Activated T-cell treated with anti-CD3 and anti-CD28 coated beads, Interleukin-2, amount 50 U/mL, for 48 hours (primary cell): ENCODE data around the gene ANO9.

ENCODE experiments used
- DNase-seq, 2 experiments: peaks; one replicate each; pipeline ENCODE4 v3.0.0-alpha.2; 2020

Gene ANO9, protein sequence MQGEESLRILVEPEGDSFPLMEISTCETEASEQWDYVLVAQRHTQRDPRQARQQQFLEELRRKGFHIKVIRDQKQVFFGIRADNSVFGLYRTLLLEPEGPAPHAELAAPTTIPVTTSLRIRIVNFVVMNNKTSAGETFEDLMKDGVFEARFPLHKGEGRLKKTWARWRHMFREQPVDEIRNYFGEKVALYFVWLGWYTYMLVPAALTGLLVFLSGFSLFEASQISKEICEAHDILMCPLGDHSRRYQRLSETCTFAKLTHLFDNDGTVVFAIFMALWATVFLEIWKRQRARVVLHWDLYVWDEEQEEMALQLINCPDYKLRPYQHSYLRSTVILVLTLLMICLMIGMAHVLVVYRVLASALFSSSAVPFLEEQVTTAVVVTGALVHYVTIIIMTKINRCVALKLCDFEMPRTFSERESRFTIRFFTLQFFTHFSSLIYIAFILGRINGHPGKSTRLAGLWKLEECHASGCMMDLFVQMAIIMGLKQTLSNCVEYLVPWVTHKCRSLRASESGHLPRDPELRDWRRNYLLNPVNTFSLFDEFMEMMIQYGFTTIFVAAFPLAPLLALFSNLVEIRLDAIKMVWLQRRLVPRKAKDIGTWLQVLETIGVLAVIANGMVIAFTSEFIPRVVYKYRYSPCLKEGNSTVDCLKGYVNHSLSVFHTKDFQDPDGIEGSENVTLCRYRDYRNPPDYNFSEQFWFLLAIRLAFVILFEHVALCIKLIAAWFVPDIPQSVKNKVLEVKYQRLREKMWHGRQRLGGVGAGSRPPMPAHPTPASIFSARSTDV

DNA sequence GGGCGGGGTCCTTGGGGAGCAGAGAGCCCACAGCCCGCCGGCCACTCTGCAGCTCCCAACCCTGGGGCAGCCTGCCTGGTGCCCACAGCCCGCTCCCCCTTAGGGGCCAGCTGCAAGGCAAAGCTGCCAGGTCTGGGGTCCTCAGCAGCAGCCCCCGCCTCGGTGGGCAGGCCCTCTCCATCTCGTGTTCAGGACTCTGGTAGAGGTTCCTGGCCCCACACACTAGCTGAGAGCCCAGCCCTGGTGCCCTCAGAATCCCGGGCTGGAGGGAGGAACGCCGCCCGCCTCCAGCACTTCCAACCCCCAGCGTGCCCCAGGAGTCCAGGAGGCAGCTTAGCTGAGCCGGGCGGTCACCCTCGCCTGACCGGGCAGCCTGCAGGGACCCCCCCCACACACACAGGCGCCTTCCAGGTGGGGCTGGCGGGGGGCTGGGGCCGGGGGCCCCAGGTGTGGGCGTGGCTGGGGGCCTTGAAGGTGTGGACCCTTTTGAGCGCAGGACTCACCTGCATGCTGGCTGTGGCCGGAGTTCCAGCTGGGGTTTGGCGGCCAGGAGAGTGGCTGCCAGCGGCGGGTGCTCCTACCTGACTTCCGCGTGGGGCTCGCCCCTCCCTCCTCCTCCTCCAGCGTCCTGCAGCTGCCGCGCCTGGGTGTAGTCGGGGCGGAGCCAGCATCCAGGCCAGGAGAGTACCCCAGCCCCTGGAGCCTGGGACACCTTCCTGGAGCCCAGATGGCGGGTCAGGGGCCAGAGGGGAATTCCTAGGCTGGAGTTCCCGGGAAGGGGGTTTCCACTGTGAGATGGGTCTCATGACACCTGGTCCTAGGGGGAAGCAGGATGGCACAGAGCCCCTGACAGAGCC, at the start of gene ANO9:
ANO9 (minus strand) TSS at position 594 of the 857 bp plus-strand sequence; CDS start at position 509, 85 bp downstream.
- peak; percentile 69 to 77 for DNase-seq

DNA sequence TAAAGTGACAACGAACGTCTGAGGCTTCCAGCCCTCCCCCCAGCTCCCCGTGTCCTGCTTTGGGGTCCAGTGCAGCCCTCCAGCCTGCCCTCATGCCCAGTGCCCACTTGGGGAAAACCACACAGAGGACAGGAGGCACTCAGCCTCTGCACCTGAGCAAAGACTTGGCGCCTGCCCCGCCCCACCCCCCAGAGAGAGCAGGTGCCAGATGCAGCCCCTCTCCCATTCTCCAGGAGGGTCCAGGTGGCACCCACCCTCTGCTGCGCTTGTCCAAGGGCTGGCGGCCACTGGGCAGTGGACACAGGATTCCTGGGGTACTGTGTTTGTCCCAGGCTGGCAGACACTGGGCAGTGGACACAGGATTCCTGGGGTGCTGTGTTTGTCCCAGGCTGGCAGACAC, 49.5 kb upstream of the ANO9 start:
- no peak for DNase-seq

DNA sequence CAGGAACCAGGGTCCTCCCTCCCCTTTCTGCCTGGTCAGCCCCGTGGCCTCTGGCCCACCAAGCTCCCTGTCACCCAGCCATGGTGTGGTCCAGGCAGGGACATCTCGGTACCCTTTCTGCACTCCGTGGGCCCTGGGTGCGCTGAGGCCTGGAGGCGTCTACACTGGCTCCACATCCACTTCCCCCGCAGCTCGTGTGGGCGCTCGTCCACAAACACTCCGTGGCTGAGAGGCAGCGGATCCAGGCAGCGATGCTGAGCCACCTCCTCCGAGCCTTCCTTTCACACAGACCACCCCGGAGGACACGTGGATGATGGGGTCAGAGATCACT, 49.1 kb upstream of the ANO9 start:
- no peak for DNase-seq

DNA sequence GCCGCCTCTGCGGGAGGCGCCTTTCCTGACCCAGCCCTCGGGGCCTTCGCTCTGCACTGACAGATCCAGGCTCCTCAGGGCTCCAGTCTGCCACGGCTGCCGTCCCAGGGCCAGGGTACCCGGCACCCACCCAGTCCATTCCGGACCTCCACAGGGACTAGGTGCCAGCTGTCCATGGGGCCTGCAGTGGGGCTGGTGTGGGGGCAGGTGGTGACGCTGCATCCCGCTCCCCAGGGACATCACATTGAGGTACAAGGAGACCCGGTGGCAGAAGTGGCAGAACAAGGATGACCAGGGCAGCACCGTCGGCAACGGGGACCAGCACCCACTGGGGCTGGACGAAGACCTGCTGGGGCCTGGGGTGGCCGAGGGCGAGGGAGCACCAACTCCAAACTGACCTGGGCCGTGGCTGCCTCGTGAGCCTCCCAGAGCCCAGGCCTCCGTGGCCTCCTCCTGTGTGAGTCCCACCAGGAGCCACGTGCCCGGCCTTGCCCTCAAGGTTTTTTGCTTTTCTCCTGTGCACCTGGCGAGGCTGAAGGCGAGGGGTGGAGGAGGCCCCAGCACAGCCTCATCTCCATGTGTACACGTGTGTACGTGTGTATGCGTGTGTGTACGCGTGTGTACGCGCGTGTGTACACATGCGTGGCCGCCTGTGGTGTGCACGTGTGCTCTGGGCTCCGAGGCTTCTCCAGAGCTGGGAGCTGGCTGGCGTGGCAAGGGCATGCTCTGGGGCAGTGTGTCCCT, 48.5 kb upstream of the ANO9 start:
- DNase-seq: no peak

DNA sequence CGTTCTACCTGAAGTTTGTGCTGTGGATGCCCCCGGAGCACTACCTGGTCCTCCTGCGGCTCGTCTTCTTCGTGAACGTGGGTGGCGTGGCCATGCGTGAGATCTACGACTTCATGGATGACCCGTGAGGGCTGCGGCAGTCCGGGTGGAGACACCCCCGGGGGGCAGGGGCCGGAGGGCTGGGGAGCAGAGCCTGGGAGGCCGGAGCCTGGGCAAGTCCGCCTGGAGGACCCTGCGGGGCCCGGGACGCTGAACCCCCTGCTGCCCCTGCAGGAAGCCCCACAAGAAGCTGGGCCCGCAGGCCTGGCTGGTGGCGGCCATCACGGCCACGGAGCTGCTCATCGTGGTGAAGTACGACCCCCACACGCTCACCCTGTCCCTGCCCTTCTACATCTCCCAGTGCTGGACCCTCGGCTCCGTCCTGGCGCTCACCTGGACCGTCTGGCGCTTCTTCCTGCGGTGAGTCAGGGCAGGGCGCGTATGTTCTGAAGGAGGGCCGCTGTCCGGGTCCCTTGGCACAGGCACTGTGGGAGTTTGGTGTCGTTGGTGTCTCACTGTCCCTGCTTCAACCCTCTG, 47.9 kb upstream of the ANO9 start:
- no peak for DNase-seq

DNA sequence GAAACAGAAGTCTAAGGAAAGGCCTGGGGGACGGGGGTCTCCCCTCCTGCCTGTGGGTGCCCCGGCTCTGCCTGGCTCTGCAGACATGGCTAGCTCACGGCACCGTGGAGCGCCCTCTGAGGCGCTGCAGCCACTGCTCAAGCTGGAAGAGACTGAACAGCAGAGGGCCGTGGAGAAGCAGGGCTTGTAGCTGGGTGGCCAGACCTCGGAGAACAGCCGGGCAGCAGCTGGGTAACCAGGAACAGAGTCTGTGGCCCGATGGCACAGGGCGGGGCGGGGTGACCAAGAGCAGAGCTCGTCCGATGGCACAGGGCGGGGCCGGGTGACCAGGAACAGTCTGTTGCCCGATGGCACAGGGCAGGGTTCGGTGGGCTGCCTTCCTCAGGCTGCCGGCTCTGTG, 47.2 kb upstream of the ANO9 start:
- no peak for DNase-seq

GRCh38 chr11:488579-488978, 46.8 kb upstream of the ANO9 start:
- no peak for DNase-seq

DNA sequence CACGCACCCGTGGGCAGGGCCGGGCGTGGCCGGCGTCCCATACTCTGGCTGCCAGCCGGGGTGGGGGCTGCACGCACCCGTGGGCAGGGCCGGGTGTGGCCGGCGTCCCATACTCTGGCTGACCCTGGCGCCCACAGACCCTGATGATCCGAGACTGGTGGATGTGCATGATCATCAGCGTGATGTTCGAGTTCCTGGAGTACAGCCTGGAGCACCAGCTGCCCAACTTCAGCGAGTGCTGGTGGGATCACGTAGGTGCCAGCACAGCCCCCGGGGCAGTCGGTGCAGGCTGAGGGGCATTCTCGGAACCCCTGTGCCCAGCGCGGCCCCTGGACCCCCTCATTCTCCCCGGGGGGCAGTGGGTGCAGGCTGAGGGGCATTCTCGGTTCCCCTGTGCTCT, 46.3 kb upstream of the ANO9 start:
- DNase-seq: no peak

DNA sequence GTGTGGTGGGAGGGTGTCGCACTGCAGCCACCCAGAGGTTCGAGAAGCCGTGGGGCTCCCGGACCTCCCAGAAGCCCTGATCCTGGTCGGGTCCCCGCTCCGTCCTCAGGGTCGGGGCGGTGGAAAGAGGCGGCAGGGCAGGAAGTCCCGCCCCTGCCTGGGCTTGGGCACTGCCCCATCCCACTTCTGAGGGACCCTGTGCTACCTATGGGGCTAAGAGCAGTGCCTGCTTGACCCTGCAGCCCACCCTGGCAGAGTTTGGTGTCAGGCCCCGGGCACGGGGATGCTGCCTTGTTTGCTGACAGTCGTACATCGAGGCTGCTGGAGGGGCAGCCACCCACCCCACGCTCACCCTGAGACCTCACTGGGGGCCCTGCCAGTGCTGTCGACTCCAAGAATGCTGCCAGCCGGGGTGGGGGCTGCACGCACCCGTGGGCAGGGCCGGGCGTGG, 45.8 kb upstream of the ANO9 start:
- DNase-seq: no peak

DNA sequence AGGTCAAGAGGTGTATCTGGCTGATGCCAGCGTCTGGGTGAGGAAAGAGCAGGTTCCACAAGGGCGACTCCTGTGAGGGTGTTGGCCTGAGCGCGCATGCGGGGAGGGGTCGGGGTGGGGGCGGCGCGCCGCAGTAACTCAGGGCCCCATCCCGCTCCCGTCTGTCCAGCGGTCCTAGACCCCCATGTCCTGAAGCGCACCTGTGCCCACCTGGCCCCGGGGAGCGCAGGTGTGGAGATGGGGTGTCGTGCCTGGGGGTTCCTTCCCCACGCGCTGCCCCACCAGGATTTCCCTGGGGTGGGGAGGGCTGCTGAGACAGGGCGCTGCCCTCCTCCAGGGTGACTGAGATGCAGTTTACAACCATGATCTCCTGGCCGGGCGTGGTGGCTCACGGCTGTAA, 44.4 kb upstream of the ANO9 start:
- DNase-seq: no peak

DNA sequence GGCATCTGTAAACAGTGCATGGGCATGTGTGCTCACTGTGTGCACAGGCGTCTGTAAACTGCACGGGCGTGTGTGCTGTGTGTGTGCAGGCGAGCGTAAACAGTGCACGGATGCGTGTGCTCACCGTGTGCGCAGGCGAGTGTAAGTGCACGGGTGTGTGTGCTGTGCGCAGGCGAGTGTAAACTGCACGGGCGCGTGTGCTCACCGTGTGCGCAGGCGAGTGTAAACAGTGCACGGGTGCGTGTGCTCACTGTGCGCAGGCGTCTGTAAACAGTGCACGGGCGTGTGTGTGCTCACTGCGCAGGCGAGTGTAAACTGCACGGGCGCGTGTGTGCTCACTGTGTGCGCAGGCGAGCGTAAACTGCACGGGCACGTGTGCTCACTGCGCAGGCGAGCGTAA, 42.8 kb upstream of the ANO9 start:
- no peak for DNase-seq

GRCh38 chr11:479311-479710, 37.5 kb upstream of the ANO9 start:
- DNase-seq: no peak

GRCh38 chr11:477052-477715, 35.4 kb upstream of the ANO9 start:
- no peak for DNase-seq

GRCh38 chr11:476416-476815, 34.6 kb upstream of the ANO9 start:
- no peak for DNase-seq

DNA sequence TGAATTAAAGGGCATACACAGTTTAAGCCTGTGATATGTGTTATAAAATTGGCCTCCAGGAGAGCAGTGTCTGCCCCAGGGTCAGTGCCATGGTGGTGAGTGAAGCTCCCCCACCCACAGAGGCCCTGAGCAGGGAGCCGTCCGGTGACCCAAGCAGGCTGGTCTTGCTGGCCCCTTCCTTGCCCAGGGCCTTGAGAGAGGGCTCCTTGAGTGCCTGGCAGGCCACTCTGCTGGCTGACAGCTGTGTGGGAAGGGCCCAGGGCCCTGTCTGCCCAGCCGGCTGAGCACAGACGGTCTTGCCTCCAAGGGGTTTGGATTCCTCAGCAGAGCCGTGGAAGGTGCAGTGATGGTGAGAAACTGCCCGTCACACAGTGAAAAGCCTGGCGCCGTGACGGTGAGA, 34.1 kb upstream of the ANO9 start:
- DNase-seq: no peak

GRCh38 chr11:474914-475506, 33.2 kb upstream of the ANO9 start:
- DNase-seq: no peak

DNA sequence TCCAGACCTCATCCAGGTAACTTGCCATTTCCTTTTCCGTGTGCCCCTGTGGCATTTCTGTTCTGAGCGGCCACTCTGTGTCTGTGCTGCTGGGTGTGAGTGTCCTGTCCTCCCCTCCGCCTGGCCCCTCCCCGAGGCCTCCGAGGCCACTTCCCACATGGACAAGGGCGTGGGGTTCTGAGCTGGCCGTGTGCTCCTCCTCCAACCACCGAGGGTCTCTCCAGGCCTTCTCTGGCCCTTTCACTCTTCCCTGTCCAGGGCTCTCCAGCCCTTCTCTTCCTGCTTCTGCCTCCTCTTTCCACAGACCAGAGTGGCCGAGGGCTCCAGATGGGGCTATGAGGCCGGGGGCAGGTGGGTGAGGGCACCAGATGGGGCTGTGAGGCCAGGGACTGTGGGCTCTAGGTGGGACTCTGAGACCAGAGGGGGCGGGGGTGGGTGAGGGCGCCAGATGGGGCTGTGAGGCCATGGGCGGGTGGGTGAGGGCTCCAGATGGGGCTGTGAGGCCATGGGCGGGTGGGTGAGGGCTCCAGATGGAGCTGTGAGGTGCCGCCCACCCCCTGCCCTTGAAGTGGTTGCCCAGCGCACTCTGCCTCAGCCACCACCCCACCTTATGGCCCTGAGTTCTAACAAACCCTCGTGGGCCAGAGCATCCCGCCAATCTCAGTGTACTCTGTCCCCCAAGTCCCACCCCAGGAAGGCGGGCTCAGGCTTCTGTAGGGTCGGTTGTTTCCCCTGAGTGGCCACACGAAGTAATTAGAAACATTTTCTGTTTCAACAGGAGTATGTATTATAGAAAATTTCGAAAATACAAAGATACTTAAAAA, 32.4 kb upstream of the ANO9 start:
- no peak for DNase-seq

GRCh38 chr11:473415-473814, 31.6 kb upstream of the ANO9 start:
- no peak for DNase-seq

- DNase-seq: no peak
Observed at GRCh38 chr11:472816-473215, 31.0 kb upstream of the ANO9 start.

GRCh38 chr11:472272-472671, 30.5 kb upstream of the ANO9 start:
- no peak for DNase-seq
